ENCODE results near the gene DYRK3. TPM values are rescaled to one million over a fixed set of nuclear protein-coding genes. Genes with fewer than 3 reads are reported as not detected.

Gene DYRK3
- total and polyA plus RNA-seq, 8 donors, result 1.2 to 21.9 (median 2.9) TPM; not detected in 1

GRCh38 chr1:206676499-206676898 lies 41.2 kb downstream of the DYRK3 start:
- Histone ChIP-seq H3K27me3 (no peaks in the 10 kb centered on the region), H3K9me3 (no peaks in the 10 kb centered on the region), H3K27ac (no peak overlapping the region), H3K4me1 (peaks cover 19 to 38% (median 24%) of the 10 kb centered on the region in 4 donors), H3K36me3 (no peaks in the 10 kb centered on the region), H3K4me3 (no peak overlapping the region)
- intact Hi-C loops (cut with DNase I; ENCODE audit: low total_unique reads), result no loop called here
- WGBS, 5 donors, result 80 to 92% (median 90%) methylated on average over 2 of the region's 2 CpGs
- TF ChIP-seq EP300 (IDR thresholded peaks at IDR 0.05), result no peak
- no peak for DNase-seq

- H3K4me1 ChIP-seq, result peaks cover 9 to 20% (median 13%) of the 10 kb centered on the region in 4 donors
- no peak for DNase-seq
- intact Hi-C loops (cut with DNase I; ENCODE audit: low total_unique reads), result no loop called here
- no peak overlapping the region for H3K27ac ChIP-seq
- H3K27me3 ChIP-seq, result no peaks in the 10 kb centered on the region
- TF ChIP-seq POLR2A (IDR thresholded peaks at IDR 0.05) (no peak), POLR2AphosphoS5 (IDR thresholded peaks at IDR 0.05) (no peak), EP300 (IDR thresholded peaks at IDR 0.05) (no peak), CTCF (IDR thresholded peaks at IDR 0.05) (no peak)
- H3K9me3 ChIP-seq, result no peaks in the 10 kb centered on the region
- no peak overlapping the region for H3K4me3 ChIP-seq
- no peaks in the 10 kb centered on the region for H3K36me3 ChIP-seq
- WGBS, 5 donors, result 58 to 87% (median 72%) methylated on average over 3 of the region's 3 CpGs
Observed at GRCh38 chr1:206678490-206678889, 43.2 kb downstream of the DYRK3 start.

- peak in 1 of 2 donors; percentile 48 for DNase-seq
- TF ChIP-seq POLR2AphosphoS5 (IDR thresholded peaks at IDR 0.05) (no peak), EP300 (IDR thresholded peaks at IDR 0.05) (no peak), CTCF (IDR thresholded peaks at IDR 0.05) (no peak), POLR2A (IDR thresholded peaks at IDR 0.05) (no peak)
- Histone ChIP-seq H3K4me3 (no peak overlapping the region), H3K4me1 (peaks cover 7 to 22% (median 19%) of the 10 kb centered on the region in 4 donors), H3K9me3 (no peaks in the 10 kb centered on the region), H3K27me3 (no peaks in the 10 kb centered on the region), H3K36me3 (no peaks in the 10 kb centered on the region), H3K27ac (no peak overlapping the region)
- intact Hi-C loops (cut with DNase I; ENCODE audit: low total_unique reads), result no loop called here
- 49 to 64% (median 55%) methylated on average over 5 of the region's 5 CpGs for WGBS, 5 donors
Observed at GRCh38 chr1:206679738-206680211, 44.4 kb downstream of the DYRK3 start.

GRCh38 chr1:206680279-206680678 lies 44.9 kb downstream of the DYRK3 start:
- Histone ChIP-seq H3K9me3 (no peaks in the 10 kb centered on the region), H3K27ac (no peak overlapping the region), H3K36me3 (no peaks in the 10 kb centered on the region), H3K27me3 (no peaks in the 10 kb centered on the region), H3K4me1 (peaks cover 2 to 17% (median 14%) of the 10 kb centered on the region in 4 donors), H3K4me3 (no peak overlapping the region)
- DNase-seq, result no peak
- WGBS, 5 donors, result 80 to 90% (median 86%) methylated on average over 4 of the region's 4 CpGs
- intact Hi-C loops (cut with DNase I; ENCODE audit: low total_unique reads), result no loop called here
- no peak for TF ChIP-seq EP300 (IDR thresholded peaks at IDR 0.05)
- TF ChIP-seq POLR2AphosphoS5 (IDR thresholded peaks at IDR 0.05), result no peak
- no peak for TF ChIP-seq CTCF (IDR thresholded peaks at IDR 0.05)
- no peak for TF ChIP-seq POLR2A (IDR thresholded peaks at IDR 0.05)

GRCh38 chr1:206681359-206681758 lies 46.0 kb downstream of the DYRK3 start:
- H3K27ac ChIP-seq, result no peak overlapping the region
- DNase-seq, result no peak

More at GRCh38 chr1:206681359-206681758, 46.0 kb downstream of the DYRK3 start:
- no peaks in the 10 kb centered on the region for H3K27me3 ChIP-seq
- intact Hi-C loops (cut with DNase I; ENCODE audit: low total_unique reads), result no loop called here
- no peaks in the 10 kb centered on the region for H3K36me3 ChIP-seq
- TF ChIP-seq EP300 (IDR thresholded peaks at IDR 0.05) (no peak), POLR2A (IDR thresholded peaks at IDR 0.05) (no peak), CTCF (IDR thresholded peaks at IDR 0.05) (no peak), POLR2AphosphoS5 (IDR thresholded peaks at IDR 0.05) (no peak)
- no peak overlapping the region for H3K4me3 ChIP-seq
- no peaks in the 10 kb centered on the region for H3K9me3 ChIP-seq
- peaks cover 0 to 17% (median 10%) of the 10 kb centered on the region in 4 donors for H3K4me1 ChIP-seq
- 66 to 83% (median 74%) methylated on average over 2 of the region's 2 CpGs for WGBS, 5 donors

All from stomach (tissue), 9 donors.